GM12874 (cell line): ENCODE data around the gene RDH12.

Source experiments
- TF ChIP-seq, protein P1 (sequence below): IDR thresholded peaks from 2 replicates; pipeline ENCODE4 v1.5.1; 2011; ENCODE audit warnings: low read depth, mild to moderate bottlenecking, control low read depth, low read length, moderate library complexity; ENCODE audit not compliant: insufficient read depth

The RDH12 gene

GRCh38 chr14:67766035-67766680 is 64.5 kb downstream of the RDH12 start:
- TF ChIP-seq, protein P1, sequence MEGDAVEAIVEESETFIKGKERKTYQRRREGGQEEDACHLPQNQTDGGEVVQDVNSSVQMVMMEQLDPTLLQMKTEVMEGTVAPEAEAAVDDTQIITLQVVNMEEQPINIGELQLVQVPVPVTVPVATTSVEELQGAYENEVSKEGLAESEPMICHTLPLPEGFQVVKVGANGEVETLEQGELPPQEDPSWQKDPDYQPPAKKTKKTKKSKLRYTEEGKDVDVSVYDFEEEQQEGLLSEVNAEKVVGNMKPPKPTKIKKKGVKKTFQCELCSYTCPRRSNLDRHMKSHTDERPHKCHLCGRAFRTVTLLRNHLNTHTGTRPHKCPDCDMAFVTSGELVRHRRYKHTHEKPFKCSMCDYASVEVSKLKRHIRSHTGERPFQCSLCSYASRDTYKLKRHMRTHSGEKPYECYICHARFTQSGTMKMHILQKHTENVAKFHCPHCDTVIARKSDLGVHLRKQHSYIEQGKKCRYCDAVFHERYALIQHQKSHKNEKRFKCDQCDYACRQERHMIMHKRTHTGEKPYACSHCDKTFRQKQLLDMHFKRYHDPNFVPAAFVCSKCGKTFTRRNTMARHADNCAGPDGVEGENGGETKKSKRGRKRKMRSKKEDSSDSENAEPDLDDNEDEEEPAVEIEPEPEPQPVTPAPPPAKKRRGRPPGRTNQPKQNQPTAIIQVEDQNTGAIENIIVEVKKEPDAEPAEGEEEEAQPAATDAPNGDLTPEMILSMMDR, result no peak

DNA sequence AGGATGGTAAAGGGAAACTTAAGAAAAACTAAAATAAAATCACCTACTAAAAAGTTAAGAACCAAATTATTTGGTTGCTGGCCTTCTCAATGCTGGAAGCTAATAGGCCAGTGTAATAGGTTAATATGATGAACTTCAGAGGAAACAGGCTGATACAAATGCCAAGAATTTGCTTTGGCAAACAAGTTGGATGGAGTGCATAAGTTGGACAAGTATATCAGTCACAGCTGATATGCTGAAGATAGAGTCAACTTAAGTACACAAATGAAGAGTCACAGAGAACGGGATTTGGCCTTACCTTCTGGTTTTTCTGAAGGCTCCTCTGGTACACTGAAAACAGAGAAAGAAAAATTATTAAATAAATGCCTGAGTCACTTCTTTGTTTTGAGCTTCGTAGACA is 66.5 kb downstream of the RDH12 start:
- TF ChIP-seq, protein P1, result no peak

DNA sequence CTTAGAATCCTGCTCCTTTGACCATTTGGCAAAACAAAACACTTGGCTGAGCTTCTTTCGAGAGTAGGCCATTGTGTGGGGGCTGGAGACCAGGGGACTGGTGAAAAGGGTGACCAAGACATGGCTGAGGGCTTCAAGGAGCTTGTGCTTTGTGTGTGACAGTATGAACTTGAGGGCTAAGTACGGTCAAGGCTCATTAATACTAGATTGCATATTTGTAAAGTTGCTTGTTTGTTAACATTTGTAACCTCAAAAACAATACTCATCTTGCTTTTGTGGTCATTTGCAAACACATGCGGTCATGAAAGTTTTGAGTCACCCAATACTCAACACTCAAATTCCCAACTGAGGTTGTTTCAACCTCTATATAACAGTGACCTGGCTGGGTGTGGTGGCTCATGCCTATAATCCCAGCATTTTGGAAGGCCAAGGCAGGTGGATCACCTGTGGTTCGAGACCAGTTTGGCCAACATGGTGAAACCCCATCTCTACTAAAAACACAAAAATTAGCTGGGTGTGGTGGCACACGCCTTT is 72.2 kb downstream of the RDH12 start:
- TF ChIP-seq, protein P1, result no peak

- TF ChIP-seq, protein P1, result no peak
Observed at GRCh38 chr14:67776653-67777322, 75.1 kb downstream of the RDH12 start.

- TF ChIP-seq, protein P1, result no peak
Observed at GRCh38 chr14:67778792-67779191, 77.1 kb downstream of the RDH12 start.

DNA sequence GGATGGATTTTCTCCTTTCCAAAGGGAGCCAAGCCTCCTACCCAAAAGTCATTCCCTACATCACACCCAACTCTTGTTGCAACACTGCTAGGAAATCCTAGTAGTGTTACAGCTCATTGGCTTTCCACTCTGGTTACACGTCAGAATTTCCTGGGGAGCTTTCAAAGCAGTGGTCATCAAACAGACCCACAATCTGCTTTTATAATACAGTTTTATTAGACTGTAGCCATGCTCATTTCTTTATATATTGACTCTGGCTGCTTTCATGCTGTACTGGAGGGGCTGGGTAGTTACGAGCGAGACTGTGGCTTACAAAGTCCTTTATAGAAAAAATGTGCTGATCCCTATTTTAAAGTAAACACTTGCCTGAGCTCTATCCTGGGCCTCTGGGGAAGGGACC is 80.4 kb downstream of the RDH12 start:
- TF ChIP-seq, protein P1, result no peak
